BLaER1 treated with 17β-estradiol and CSF1 and Interleukin-3, amounts not matched to agents 10 nM and 100 nM (cell line): ENCODE data around the gene DNASE1L3.

Experiments used
- H3K27ac ChIP-seq, 11 experiments: shearing (Covaris generic); formaldehyde crosslinking; 2 replicates each; pipeline ENCODE4 v1.8.1; 2022
- H3K27me3 ChIP-seq, 11 experiments: shearing (Covaris generic); formaldehyde crosslinking; 2 replicates each; pipeline ENCODE4 v1.8.1; 2022
- H3K36me3 ChIP-seq, 11 experiments: shearing (Covaris generic); formaldehyde crosslinking; 2 replicates each; pipeline ENCODE4 v1.8.1; 2022
- H3K4me1 ChIP-seq, 10 experiments: shearing (Covaris generic); formaldehyde crosslinking; 2 replicates each; pipeline ENCODE4 v1.8.1; 2022
- H3K4me2 ChIP-seq, 11 experiments: shearing (Covaris generic); formaldehyde crosslinking; 2 replicates each; pipeline ENCODE4 v1.8.1; 2022
- H3K4me3 ChIP-seq, 10 experiments: shearing (Covaris generic); formaldehyde crosslinking; 2 replicates each; pipeline ENCODE4 v1.8.1; 2022
- H3K9ac ChIP-seq, 11 experiments: shearing (Covaris generic); formaldehyde crosslinking; 2 replicates each; pipeline ENCODE4 v1.8.1; 2022
- H3K9me3 ChIP-seq, 11 experiments: shearing (Covaris generic); formaldehyde crosslinking; replicated peaks in 1 of 11; 2 replicates each; pipeline ENCODE4 v1.8.1; 2022
- H4K20me1 ChIP-seq, 11 experiments: shearing (Covaris generic); formaldehyde crosslinking; 2 replicates each; pipeline ENCODE4 v1.8.1; 2022
- Cebpa-rat ChIP-seq, 11 experiments: shearing (Covaris generic); IDR thresholded peaks; 2 replicates each; pipeline ENCODE4 v1.8.1; 2022

The DNASE1L3 gene

GRCh38 chr3:58179235-58180098, 31.3 kb downstream of the DNASE1L3 start:
- no peak for TF ChIP-seq Cebpa-rat (IDR thresholded peaks at IDR 0.05)
- peak overlapping the region in 4 of 11 experiments; percentile 3 to 94 (median 90); a peak in 3 of 22 replicates for H3K4me2 ChIP-seq
- H3K27ac ChIP-seq: no peak overlapping the region
- no peaks in the 10 kb centered on the region for H3K9me3 ChIP-seq
- H3K27me3 ChIP-seq: peaks cover 0 to 9% (median 0%) of the 10 kb centered on the region in 11 experiments; a peak in 7 of 22 replicates
- H3K36me3 ChIP-seq: no peaks in the 10 kb centered on the region
- H3K4me3 ChIP-seq: no peak overlapping the region
- H4K20me1 ChIP-seq: no peaks in the 10 kb centered on the region; a peak in 2 of 22 replicates
- no peak overlapping the region for H3K9ac ChIP-seq
- H3K4me1 ChIP-seq: peaks cover 4 to 50% (median 21%) of the 10 kb centered on the region in 10 experiments; a peak in 18 of 20 replicates

- no peaks in the 10 kb centered on the region; a peak in 2 of 22 replicates for H4K20me1 ChIP-seq
- no peaks in the 10 kb centered on the region for H3K9me3 ChIP-seq
- no peak overlapping the region for H3K27ac ChIP-seq
- H3K4me3 ChIP-seq: peak overlapping the region in 2 of 10 experiments; percentile 58 to 59; a peak in 4 of 20 replicates
- peaks cover 0 to 9% (median 0%) of the 10 kb centered on the region in 11 experiments; a peak in 7 of 22 replicates for H3K27me3 ChIP-seq
- 0 out of 22 replicates have a peak overlapping the region, but pooled peaks of 1 of the 11 experiments have one; percentile 68 for H3K9ac ChIP-seq
- H3K36me3 ChIP-seq: no peaks in the 10 kb centered on the region
- peak overlapping the region in 9 of 11 experiments; percentile 61 to 94 (median 89); a peak in 16 of 22 replicates for H3K4me2 ChIP-seq
- peak in 1 of 11 experiments; percentile 31; a peak in 1 of 22 replicates for TF ChIP-seq Cebpa-rat (IDR thresholded peaks at IDR 0.05)
- H3K4me1 ChIP-seq: peaks cover 4 to 50% (median 21%) of the 10 kb centered on the region in 10 experiments; a peak in 18 of 20 replicates
These were observed 32.1 kb downstream of the DNASE1L3 start for GRCh38 chr3:58178528-58179234.

GRCh38 chr3:58177747-58178527, 32.8 kb downstream of the DNASE1L3 start:
- H3K4me1 ChIP-seq: peaks cover 4 to 50% (median 22%) of the 10 kb centered on the region in 10 experiments; a peak in 18 of 20 replicates
- H3K27ac ChIP-seq: no peak overlapping the region; a peak in 2 of 22 replicates
- peaks cover 0 to 9% (median 0%) of the 10 kb centered on the region in 11 experiments; a peak in 7 of 22 replicates for H3K27me3 ChIP-seq
- H3K36me3 ChIP-seq: no peaks in the 10 kb centered on the region
- TF ChIP-seq Cebpa-rat (IDR thresholded peaks at IDR 0.05): no peak
- peak overlapping the region; percentile 45 to 70 (median 66); a peak in 21 of 22 replicates for H3K9ac ChIP-seq
- H4K20me1 ChIP-seq: no peaks in the 10 kb centered on the region; a peak in 2 of 22 replicates
- H3K4me3 ChIP-seq: peak overlapping the region; percentile 51 to 70 (median 58)
- H3K9me3 ChIP-seq: no peaks in the 10 kb centered on the region
- peak overlapping the region; percentile 61 to 94 (median 89) for H3K4me2 ChIP-seq

- H3K4me2 ChIP-seq: peak overlapping the region; percentile 61 to 94 (median 89)
- H3K4me3 ChIP-seq: peak overlapping the region in 2 of 10 experiments; percentile 51 to 61; a peak in 5 of 20 replicates
- no peak for TF ChIP-seq Cebpa-rat (IDR thresholded peaks at IDR 0.05)
- H4K20me1 ChIP-seq: no peaks in the 10 kb centered on the region; a peak in 2 of 22 replicates
- H3K4me1 ChIP-seq: peaks cover 4 to 42% (median 18%) of the 10 kb centered on the region in 10 experiments; a peak in 15 of 20 replicates
- H3K27ac ChIP-seq: no peak overlapping the region
- H3K27me3 ChIP-seq: peaks cover 0 to 9% (median 0%) of the 10 kb centered on the region in 11 experiments; a peak in 7 of 22 replicates
- H3K9me3 ChIP-seq: no peaks in the 10 kb centered on the region
- 0 out of 22 replicates have a peak, but pooled peaks cover 0 to 3% (median 0%) of the 10 kb centered on the region in 11 experiments for H3K36me3 ChIP-seq
- 0 out of 22 replicates have a peak overlapping the region, but pooled peaks of 2 of the 11 experiments have one; percentile 66 to 68 for H3K9ac ChIP-seq
These were observed 33.8 kb downstream of the DNASE1L3 start for GRCh38 chr3:58176827-58177489.

DNA sequence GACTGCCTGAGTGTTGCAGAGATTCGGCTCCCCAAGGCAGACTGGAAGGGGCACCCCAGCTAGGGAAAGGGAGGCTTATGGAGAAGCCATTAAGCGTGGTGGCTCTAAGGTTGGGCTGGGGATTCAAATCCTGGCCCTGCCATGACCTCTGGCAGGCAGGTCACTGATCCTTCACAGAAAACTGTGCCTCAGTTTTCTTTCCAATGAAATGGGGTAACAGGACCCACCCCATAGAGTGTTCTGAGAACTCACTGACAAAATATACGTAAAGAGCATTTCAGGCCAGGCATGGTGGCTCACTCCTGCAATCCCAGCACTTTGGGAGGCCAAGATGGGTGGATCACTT, 34.6 kb downstream of the DNASE1L3 start:
- Histone ChIP-seq H3K36me3 (peaks cover 0 to 11% (median 0%) of the 10 kb centered on the region in 11 experiments; a peak in 6 of 22 replicates), H4K20me1 (no peaks in the 10 kb centered on the region; a peak in 1 of 22 replicates), H3K9me3 (no peaks in the 10 kb centered on the region), H3K9ac (no peak overlapping the region), H3K27me3 (peaks cover 0 to 9% (median 0%) of the 10 kb centered on the region in 11 experiments; a peak in 7 of 22 replicates), H3K27ac (no peak overlapping the region), H3K4me3 (no peak overlapping the region), H3K4me1 (peaks cover 4 to 36% (median 15%) of the 10 kb centered on the region in 10 experiments; a peak in 15 of 20 replicates), H3K4me2 (no peak overlapping the region)
- TF ChIP-seq Cebpa-rat (IDR thresholded peaks at IDR 0.05): no peak

GRCh38 chr3:58175437-58176184, 35.2 kb downstream of the DNASE1L3 start:
- peaks cover 4 to 36% (median 15%) of the 10 kb centered on the region in 10 experiments; a peak in 15 of 20 replicates for H3K4me1 ChIP-seq
- no peaks in the 10 kb centered on the region; a peak in 1 of 22 replicates for H4K20me1 ChIP-seq
- peaks cover 0 to 9% (median 0%) of the 10 kb centered on the region in 11 experiments; a peak in 7 of 22 replicates for H3K27me3 ChIP-seq
- peaks cover 0 to 16% (median 3%) of the 10 kb centered on the region in 11 experiments; a peak in 9 of 22 replicates for H3K36me3 ChIP-seq
- 0 out of 22 replicates have a peak overlapping the region, but pooled peaks of 2 of the 11 experiments have one; percentile 1 to 7 for H3K9ac ChIP-seq
- H3K9me3 ChIP-seq: no peaks in the 10 kb centered on the region
- no peak overlapping the region for H3K4me3 ChIP-seq
- H3K27ac ChIP-seq: no peak overlapping the region; a peak in 1 of 22 replicates
- TF ChIP-seq Cebpa-rat (IDR thresholded peaks at IDR 0.05): no peak
- peak overlapping the region in 5 of 11 experiments; percentile 1 to 36 (median 25); a peak in 9 of 22 replicates for H3K4me2 ChIP-seq

DNA sequence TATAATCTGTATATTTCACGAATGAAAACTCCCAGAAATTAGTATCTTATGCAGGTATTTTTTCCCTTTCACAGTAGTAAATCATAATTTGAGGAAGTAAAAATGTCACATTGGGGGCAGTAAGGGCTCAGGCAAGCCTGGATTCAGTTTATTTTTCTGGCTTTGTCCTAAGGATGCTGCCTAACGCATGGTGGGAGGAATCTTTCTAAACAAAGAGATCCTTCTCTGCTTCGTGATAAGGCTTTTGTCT, 35.7 kb downstream of the DNASE1L3 start:
- H4K20me1 ChIP-seq: no peaks in the 10 kb centered on the region; a peak in 1 of 22 replicates
- peaks cover 0 to 9% (median 0%) of the 10 kb centered on the region in 11 experiments; a peak in 7 of 22 replicates for H3K27me3 ChIP-seq
- H3K9ac ChIP-seq: no peak overlapping the region
- peaks cover 0 to 21% (median 8%) of the 10 kb centered on the region in 11 experiments; a peak in 13 of 22 replicates for H3K36me3 ChIP-seq
- TF ChIP-seq Cebpa-rat (IDR thresholded peaks at IDR 0.05): no peak
- H3K9me3 ChIP-seq: no peaks in the 10 kb centered on the region
- H3K4me3 ChIP-seq: no peak overlapping the region
- H3K4me2 ChIP-seq: peak overlapping the region in 5 of 11 experiments; percentile 1 to 36 (median 25); a peak in 7 of 22 replicates
- H3K4me1 ChIP-seq: peaks cover 4 to 36% (median 15%) of the 10 kb centered on the region in 10 experiments; a peak in 15 of 20 replicates
- no peak overlapping the region; a peak in 1 of 22 replicates for H3K27ac ChIP-seq
